COLO829 (cell line): Measurements from ENCODE around the gene AKIRIN1.
"Not testable (repeated sequence)": the region's sequence is repeated elsewhere in the genome, so short reads cannot be mapped to it uniquely, and the experiment has no call there.

Source experiments
- DNase-seq: peaks from one replicate; pipeline ENCODE4 v3.0.0; 2012; ENCODE audit warnings: low spot score

The AKIRIN1 gene

GRCh38 chr1:38997034-38997900, 6.2 kb downstream of the AKIRIN1 start:
- DNase-seq = no peak

GRCh38 chr1:38997901-38998190, 6.8 kb downstream of the AKIRIN1 start:
- DNase-seq = peak; percentile 15

GRCh38 chr1:39001516-39002421, 10.7 kb downstream of the AKIRIN1 start:
- no peak for DNase-seq

GRCh38 chr1:39003281-39003680, 12.2 kb downstream of the AKIRIN1 start:
- no peak for DNase-seq

- no peak for DNase-seq
Observed at GRCh38 chr1:39003794-39004193, 12.7 kb downstream of the AKIRIN1 start.

GRCh38 chr1:39006287-39006686, 15.2 kb downstream of the AKIRIN1 start:
- DNase-seq = no peak

GRCh38 chr1:39006726-39007645, 15.9 kb downstream of the AKIRIN1 start:
- DNase-seq = no peak

- not testable (repeated sequence) for DNase-seq
Observed at GRCh38 chr1:39014956-39015355, 23.9 kb downstream of the AKIRIN1 start.

GRCh38 chr1:39016604-39017171, 25.6 kb downstream of the AKIRIN1 start:
- DNase-seq = no peak

GRCh38 chr1:39017266-39017665, 26.2 kb downstream of the AKIRIN1 start:
- DNase-seq = no peak

GRCh38 chr1:39020494-39020893, 29.4 kb downstream of the AKIRIN1 start:
- DNase-seq = not testable (repeated sequence)

- DNase-seq = no peak
Observed at GRCh38 chr1:39021426-39021825, 30.4 kb downstream of the AKIRIN1 start.

GRCh38 chr1:39023140-39023539, 32.1 kb downstream of the AKIRIN1 start:
- DNase-seq = no peak

- peak; percentile 63 for DNase-seq
Observed at GRCh38 chr1:39026051-39026865, 35.2 kb downstream of the AKIRIN1 start, which contains the start of gene NDUFS5. TSS of gene NDUFS5 (plus strand) at chr1:39026350. CDS start at chr1:39028725, 2,375 bp downstream.

- no peak for DNase-seq
Observed at GRCh38 chr1:39026866-39027507, 35.9 kb downstream of the AKIRIN1 start.

- no peak for DNase-seq
Observed at GRCh38 chr1:39034114-39034654, 43.1 kb downstream of the AKIRIN1 start.

GRCh38 chr1:39036678-39037077, 45.6 kb downstream of the AKIRIN1 start:
- no peak for DNase-seq

- DNase-seq = no peak
Observed at GRCh38 chr1:39043513-39043912, 52.4 kb downstream of the AKIRIN1 start.

GRCh38 chr1:39044762-39045161, 53.7 kb downstream of the AKIRIN1 start:
- DNase-seq = no peak

GRCh38 chr1:39045231-39045630, 54.2 kb downstream of the AKIRIN1 start:
- DNase-seq = no peak
